Skeletal muscle satellite cell (primary cell): Measurements from ENCODE around the gene XKR3. TPM values are rescaled to one million over a fixed set of nuclear protein-coding genes. Genes with fewer than 3 reads are reported as not detected.
"Not testable (repeated sequence)": the region's sequence is repeated elsewhere in the genome, so short reads cannot be mapped to it uniquely, and the experiment has no call there.

Experiments used
- H3K27me3 ChIP-seq: 2 replicates; pipeline ENCODE4 v1.7.0; 2013; ENCODE audit warnings: low read length; ENCODE audit not compliant: control insufficient read depth, insufficient read depth
- H3K36me3 ChIP-seq: 2 replicates; pipeline ENCODE4 v1.7.0; 2013; ENCODE audit warnings: mild to moderate bottlenecking, control low read depth, low read length; ENCODE audit not compliant: insufficient read depth
- H3K4me1 ChIP-seq: 2 replicates; pipeline ENCODE4 v1.7.0; 2013; ENCODE audit warnings: low read length; ENCODE audit not compliant: control insufficient read depth, insufficient read depth
- H3K4me2 ChIP-seq: 2 replicates; pipeline ENCODE4 v1.7.0; 2013; ENCODE audit warnings: mild to moderate bottlenecking, low read length
- H3K4me3 ChIP-seq: 2 replicates; pipeline ENCODE4 v1.7.0; 2013; ENCODE audit warnings: low read length
- H3K9ac ChIP-seq: 2 replicates; pipeline ENCODE4 v1.7.0; 2013; ENCODE audit warnings: mild to moderate bottlenecking, low read depth, low read length, moderate library complexity
- H3K9me3 ChIP-seq: replicated peaks from 2 replicates; pipeline ENCODE4 v1.7.0; 2013; ENCODE audit warnings: mild to moderate bottlenecking, control low read depth, low read length
- small RNA-seq: library from RNA; depleted of rRNA; stranded (forward); fragments of <200 nt; gene quantifications from one replicate; pipeline ENCODE3, GENCODE V24; 2012

XKR3 gene

GRCh38 chr22:16734271-16734670, 90.9 kb downstream of the XKR3 start:
- H3K36me3 ChIP-seq, H3K9ac ChIP-seq, H3K4me1 ChIP-seq, H3K4me2 ChIP-seq, H3K9me3 ChIP-seq, H3K4me3 ChIP-seq, H3K27me3 ChIP-seq: not testable (repeated sequence)

Small RNAs within 50 kb of the gene (small RNA-seq; reads per million reads assigned to genes)
- gene GPM6BP3 = not detected
